SU-DHL-6 (cell line): ENCODE data around the gene NLRP6.

ENCODE experiments used
- EZH2phosphoT487 ChIP-seq: fragments of 200-600 bp; sonication (generic), shearing (Covaris generic); conservative IDR thresholded peaks from 2 replicates; pipeline ENCODE4 v1.6.1; 2018; ENCODE audit warnings: mild to moderate bottlenecking, antibody characterized with exemption, low read length, moderate library complexity, mixed read lengths
- TF ChIP-seq, protein P1 (sequence below): fragments of 200-600 bp; sonication (generic); IDR thresholded peaks from one replicate; pipeline ENCODE4 v1.5.1; 2017; ENCODE audit warnings: antibody characterized with exemption, mild to moderate bottlenecking, low read length, moderate library complexity; ENCODE audit not compliant: insufficient read depth, poor library complexity, severe bottlenecking

DNA sequence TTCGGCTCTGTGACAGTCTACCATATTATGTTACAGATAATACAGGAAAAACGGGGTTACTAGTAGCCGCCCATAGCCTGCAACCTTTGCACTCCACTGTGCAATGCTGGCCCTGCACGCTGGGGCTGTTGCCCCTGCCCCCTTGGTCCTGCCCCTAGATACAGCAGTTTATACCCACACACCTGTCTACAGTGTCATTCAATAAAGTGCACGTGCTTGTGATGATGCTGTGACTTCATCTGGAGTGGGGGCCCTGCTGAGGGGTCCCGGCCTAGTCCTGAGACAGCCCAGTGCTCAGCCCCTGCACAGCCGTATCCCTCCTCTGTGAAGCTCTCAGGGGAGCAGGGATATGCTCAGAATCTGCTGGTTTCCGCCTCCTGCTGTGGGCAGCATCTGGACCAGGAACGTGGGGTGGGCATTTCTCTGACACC, 36.9 kb downstream of the NLRP6 start:
- TF ChIP-seq, protein P1, sequence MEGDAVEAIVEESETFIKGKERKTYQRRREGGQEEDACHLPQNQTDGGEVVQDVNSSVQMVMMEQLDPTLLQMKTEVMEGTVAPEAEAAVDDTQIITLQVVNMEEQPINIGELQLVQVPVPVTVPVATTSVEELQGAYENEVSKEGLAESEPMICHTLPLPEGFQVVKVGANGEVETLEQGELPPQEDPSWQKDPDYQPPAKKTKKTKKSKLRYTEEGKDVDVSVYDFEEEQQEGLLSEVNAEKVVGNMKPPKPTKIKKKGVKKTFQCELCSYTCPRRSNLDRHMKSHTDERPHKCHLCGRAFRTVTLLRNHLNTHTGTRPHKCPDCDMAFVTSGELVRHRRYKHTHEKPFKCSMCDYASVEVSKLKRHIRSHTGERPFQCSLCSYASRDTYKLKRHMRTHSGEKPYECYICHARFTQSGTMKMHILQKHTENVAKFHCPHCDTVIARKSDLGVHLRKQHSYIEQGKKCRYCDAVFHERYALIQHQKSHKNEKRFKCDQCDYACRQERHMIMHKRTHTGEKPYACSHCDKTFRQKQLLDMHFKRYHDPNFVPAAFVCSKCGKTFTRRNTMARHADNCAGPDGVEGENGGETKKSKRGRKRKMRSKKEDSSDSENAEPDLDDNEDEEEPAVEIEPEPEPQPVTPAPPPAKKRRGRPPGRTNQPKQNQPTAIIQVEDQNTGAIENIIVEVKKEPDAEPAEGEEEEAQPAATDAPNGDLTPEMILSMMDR, result no peak
- TF ChIP-seq EZH2phosphoT487, result no peak
